Superior temporal gyrus (tissue), 1 donor: ENCODE measurements around the gene P2RY11.

Experiments used
- DNase-seq: peaks from one replicate; pipeline ENCODE4 v3.0.0-alpha.2; 2016; ENCODE audit errors: extremely low spot score

P2RY11 gene, protein sequence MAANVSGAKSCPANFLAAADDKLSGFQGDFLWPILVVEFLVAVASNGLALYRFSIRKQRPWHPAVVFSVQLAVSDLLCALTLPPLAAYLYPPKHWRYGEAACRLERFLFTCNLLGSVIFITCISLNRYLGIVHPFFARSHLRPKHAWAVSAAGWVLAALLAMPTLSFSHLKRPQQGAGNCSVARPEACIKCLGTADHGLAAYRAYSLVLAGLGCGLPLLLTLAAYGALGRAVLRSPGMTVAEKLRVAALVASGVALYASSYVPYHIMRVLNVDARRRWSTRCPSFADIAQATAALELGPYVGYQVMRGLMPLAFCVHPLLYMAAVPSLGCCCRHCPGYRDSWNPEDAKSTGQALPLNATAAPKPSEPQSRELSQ

DNA sequence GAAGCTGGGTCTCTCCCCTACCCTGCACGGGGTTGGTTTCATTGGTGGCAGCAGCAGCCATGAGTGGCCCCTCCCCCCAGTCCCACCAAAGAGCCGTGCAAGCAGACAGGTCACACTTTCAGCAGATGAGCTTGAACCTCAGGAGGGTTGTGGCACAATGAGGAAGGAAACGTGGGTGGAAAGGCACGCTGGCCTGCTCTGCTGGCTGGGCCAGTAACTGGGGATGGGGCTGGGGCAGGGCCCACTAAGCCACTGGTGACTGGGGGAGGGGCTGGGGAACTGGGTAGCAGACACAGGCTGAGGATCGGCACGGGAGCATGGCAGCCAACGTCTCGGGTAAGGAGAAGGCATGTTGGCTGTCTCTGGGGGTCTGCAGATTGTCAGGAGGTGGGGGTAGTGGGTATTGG is at the start of gene P2RY11:
P2RY11 (plus strand) TSS at position 289 of the 407 bp plus-strand sequence; CDS start at position 318, 29 bp downstream.
- no peak for DNase-seq

DNA sequence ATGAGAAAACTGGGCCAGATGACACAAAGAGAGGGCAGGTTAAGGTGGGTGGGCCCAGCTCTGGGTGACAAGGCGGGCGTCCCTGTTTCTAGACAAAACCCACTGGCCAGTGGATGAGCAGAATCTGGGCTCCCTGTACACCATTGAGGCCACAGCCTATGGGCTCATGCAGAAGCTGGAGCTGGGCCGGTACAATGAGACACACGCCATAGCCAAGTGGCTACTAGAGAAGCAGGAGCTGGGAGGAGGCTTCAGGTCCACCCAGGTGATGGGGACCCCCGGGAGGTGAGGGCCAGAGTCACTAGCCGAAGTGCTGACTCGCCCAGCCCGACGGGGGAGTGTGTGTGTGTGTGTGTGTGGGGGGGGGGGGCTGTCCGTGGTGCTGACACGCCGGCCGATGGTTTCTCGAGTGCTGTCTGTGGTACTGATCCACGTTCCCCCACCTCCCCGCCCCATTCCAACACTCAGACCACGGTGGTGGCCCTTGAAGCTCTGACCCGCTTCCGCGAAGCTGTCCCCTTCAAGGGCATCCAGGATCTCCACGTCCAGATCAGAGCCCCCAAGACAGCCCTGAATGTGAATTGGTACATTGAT is 49.7 kb upstream of the P2RY11 start:
- DNase-seq = no peak

DNA sequence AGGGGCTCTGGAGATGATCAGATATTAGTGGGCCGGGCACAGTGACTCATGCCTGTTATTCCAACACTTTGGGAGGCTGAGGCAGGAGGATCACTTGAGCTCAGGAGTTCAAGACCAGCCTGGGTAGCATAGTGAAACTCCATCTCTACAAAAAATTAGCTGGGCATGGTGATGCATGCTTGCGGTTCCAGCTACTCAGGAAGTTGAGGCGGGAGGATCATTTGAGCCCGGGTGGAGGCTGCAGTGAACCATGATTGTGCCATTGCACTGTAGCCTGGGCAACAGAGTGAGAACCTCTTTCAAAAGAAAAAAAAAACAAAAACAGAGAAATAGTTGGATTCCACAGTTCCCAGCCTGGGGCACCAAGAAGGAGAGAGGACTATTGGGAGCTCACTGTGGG is 43.3 kb upstream of the P2RY11 start:
- no peak for DNase-seq

DNA sequence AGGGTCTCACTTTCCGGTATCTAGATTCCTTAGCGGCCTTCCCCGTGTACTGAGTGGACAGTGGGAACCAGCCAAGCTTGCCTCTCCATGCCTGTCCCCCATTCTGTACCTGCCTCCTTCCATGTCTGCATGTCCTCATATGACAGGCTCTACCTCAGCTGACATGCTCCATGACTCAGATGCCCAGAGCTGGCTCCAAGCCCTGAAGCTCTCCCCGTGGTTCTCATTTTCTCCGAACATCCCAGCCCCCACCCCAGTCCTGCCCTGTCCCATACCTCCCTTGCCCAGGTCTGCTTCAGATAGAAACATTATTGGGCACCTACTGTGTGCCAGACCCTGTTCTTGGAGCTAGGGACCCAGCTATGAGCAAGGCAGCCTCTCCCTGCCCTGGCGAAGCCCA is 42.4 kb upstream of the P2RY11 start:
- DNase-seq = no peak

DNA sequence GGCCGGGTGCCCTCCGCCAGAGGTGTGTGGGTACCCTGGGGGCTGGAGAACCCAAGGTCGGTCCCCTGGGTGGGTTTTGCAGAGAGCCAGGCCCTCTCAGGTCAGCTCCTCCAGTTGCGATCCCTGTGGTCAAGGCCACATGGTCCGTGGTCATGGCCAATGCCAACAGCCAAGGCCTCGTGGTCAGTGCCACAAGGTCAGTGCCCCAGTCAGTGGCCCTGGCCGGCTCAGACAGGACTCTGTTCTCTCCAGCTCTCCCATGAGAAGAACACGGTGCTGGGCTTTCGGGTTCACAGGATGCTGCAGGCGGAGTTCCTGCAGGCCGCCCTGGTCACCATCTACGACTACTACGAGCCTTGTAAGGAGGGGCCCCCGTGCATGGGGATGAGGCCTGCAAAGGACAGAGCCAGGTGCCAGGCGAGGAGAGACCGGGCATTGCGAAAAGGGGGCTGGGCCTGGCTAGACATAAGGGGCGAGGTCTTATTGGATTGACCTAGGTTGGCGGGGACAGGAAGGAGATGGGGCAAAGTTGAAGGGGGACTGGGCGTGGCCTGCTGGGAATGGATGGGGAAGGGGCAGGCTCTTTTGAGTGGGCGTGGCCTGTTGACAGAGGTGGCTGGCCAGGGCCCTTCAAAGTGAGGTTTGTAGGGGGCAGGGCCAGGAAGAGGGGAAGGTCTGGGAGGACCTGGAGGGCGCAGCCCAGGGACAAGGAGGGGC is 40.6 kb upstream of the P2RY11 start:
- no peak for DNase-seq

DNA sequence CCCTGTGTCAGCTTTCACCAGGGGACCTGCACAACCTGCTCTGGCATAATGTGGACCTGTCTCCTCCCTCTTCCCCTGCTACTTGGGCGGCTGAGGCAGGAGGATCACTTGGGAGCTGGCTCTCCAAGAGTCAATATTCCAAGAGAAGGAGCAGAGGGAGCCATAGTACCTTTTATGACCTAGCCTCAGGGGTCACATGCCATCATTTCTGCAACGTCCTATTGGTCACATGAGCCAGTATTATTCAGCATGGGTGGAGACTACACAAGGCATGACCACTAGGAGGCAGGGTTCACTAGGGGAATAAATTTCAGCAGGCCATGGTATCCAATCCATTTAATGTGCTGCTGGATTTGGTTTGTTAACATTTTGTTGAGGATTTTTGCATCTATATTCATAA is 37.3 kb upstream of the P2RY11 start:
- DNase-seq = no peak

DNA sequence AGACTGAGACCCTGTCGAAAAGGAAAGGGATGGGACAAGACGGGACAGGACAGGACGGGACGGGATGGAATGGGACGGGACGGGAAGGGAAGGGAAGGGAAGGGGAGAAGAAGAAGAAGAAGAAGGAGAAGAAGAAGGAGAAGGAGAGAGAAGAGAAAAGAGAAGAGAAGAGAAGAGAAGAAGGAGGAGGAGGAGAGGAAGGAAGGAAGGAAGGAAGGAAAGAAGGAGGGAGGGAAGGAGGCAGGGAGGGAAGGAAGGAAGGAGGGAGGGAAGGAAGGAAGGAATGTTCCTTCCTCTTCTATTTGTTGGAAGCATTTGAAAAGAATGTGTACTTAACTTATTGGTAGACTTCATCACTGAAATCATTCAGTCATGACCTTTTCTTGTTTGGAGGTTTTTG is 35.0 kb upstream of the P2RY11 start:
- no peak for DNase-seq

DNA sequence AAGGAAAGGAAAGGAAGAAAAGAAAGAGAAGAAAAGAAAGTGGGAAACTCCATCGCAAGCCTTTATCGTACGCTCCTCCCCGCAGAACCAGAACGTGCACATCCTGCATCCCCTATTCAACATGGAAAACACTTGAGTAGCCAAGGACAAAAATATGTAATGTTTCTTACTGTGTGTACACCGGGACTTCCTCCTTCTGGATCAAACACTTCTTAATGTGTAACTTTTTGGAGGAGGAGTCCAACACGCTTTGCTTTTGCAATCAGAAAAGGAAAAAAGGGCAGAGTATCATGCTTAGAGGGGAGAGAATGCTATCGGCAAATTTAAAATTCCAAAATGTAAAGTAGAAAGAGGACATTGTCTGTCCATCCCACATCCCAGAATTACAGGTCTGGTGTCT is 33.2 kb upstream of the P2RY11 start:
- DNase-seq = no peak

DNA sequence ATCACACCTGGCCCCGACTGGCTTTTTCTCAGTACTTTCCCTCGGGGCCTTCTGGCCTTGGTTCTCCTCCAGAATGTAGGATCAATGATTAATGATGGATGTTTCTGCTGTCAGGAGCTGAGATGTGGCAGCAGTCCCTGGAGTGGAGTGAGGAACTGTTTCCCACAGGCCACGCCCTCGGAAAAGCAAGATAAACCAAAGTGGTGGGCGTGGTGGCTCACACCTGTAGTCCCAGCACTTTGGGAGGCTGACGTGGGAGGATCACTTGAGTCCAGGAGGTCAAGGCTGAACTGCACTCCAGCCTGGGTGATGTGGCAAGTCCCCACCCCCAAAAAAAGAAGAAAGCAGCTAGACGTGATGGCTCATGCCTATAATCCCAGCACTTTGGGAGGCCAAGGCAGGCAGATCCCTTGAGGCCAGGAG is 32.5 kb upstream of the P2RY11 start:
- DNase-seq = no peak

DNA sequence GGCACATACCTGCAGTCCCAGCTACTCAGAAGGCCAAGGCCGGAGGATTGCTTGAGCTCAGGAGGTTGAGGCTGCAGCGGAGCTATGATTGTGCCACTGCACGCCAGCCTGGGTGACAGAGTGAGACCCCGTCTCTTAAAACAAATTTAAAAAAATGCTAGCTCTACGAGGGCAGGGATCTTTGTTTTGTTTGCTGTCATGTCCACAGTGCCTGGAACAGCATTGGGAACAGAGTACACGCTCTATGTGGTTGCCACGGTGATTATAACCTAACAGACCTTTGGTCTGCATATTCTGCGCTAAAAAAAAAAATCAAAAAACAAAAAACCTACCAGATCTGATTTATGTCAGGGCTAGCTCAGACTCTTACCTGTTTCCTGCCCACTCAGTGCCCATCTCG is 27.6 kb upstream of the P2RY11 start:
- DNase-seq = no peak

DNA sequence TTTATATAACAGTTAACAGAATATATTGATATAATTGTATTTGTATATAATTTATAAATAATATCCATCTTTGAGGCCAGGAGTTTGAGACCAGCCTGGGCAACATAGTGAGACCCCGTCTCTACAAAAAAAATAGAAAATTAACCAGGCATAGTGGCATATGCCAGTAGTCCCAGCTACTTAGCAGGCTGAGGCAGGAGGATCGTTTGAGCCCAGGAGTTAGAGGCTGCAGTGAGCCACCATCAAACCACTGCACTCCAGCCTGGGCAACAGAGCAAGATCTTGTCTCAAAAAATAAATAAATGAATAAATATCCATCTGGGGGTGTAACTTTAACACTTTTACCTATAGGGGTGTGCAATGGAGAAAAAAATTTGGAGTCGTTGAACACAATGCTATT is 26.7 kb upstream of the P2RY11 start:
- no peak for DNase-seq

DNA sequence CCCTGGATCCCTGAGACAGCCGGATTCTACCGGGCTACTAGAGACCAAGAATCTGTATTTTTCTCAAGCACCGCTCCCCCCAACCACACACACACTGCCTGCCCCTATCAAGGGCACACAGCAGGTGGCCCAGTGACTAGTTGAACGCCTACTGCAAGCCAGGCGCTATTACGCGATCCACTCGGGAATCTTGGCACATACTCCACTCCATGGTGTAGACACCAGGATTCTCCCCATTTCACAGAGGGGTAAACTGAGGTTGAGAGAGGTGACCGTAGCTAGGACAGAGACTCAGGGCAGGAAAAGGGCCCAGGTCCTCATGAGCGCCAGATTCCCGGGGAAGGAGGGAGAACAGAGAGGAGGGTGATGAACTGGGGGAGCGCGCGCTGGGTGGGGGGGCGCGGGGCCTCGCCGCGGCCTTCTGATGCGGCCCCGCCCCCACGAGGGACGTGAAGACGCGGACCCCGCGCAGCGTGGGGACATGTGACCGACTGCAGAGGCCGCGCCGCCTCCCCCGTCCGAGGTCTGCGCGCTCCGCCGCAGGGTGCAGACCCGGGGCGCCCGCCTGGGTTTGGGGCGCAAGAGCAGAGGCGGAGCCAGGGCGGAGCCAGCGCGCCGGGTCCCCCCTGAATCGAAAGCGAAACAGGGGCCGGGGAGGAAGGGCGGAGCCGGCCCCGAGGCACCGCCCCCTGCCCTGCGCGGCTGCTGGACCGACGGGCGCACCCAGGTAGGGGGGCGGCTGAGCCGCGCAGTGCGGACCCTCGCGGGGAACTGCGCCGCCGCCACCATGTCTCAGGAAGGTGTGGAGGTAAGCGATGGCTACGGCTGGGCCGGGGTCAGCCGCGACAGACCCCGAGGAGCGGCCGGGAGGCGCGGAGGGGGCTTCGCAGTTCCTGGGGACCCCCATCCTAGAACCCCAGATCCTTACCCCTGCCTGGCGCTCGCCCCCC is 25.6 kb upstream of the P2RY11 start, which contains the start of gene SHFL:
SHFL (plus strand) TSS at position 677 of the 950 bp plus-strand sequence; CDS start at position 788, 111 bp downstream.
- DNase-seq = peak; percentile 49

DNA sequence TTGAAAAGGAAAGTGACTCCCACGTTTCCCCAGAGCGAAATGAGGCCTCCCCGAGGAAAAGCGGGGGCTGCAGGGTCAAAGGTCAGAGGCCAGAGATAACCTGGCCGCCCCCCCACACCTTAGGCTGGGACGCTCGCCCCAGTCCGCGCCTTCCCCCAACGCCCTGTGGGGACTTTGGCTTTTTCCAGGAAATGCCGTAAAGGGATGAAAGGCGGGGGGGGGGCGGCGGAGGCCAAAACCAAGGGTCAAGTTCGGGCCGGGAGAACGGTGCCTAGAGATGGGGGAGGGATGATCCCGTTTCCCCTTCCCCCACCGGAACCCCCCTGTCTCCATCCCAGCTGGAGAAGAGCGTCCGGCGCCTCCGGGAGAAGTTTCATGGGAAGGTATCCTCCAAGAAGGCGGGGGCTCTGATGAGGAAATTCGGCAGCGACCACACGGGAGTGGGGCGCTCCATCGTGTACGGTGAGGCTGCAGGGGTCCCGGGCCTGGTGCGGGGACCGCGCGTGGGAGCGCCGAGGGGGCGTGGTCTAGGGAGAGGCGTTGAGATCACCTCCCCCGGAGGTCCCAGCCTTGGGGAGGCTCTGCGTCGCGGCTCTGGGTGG is 24.8 kb upstream of the P2RY11 start:
- DNase-seq = no peak

DNA sequence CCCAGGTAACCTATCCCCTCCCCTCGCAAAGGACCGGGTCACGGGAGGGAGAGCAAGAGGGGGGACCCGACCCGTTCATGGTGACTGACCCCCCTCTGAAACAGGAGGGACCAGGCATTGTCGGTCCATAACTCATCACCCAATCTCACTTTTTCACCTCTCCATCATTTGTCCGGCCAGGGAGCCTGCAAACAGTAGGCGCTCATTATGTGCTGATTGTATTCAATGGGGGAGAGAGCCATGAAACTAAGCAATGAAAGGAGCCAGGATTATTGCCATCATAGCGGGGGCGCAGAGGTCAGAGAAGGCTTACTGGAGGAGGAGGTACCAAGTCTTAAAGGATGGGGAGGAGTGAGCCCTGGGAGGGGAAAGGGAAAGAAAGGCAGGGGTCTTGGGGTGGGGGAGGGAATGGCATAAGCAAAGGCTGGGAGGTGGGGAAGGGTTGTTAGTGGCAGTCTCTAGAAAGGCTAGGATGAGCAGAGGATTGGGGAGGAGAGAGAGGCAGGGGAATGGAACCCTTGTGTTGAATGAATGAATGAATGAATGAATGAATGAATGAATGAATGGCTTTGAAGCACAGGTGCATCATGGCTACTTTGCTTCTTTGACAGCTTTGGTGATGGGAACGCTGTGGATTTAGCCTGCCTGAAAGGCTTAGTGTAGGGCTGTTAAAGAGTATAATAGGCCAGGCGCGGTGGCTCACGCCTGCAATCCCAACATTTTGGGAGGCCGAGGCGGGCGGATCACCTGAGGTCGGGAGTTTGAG is 24.0 kb upstream of the P2RY11 start:
- DNase-seq = no peak

DNA sequence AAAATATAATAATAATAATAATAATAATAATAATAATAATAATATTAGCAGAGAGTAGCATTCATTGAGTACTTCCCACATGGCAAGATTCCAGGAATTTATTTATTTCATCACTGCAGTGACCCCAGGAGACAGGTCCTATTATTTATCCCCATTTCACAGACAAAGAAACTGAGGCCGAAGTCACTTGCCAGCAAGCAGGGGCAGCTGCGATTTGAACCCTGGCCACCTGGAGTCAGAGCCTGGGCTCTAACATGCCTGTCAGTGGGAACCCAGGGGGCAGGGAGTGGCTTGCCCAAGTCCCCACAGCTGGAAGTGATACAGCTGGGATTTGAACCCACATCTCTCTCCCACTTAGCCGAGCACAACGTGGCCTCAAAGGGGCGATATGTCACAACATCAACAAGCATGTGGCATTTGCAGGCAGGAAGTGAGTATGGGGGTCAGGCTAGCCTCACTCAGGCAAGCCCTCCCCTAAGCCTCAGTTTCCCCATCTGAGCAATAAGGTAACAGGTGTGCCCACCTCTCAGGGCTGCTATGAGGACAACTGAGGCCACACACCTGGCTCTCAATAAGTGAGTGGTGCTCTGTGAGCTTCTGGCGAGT is 22.4 kb upstream of the P2RY11 start:
- DNase-seq = no peak

DNA sequence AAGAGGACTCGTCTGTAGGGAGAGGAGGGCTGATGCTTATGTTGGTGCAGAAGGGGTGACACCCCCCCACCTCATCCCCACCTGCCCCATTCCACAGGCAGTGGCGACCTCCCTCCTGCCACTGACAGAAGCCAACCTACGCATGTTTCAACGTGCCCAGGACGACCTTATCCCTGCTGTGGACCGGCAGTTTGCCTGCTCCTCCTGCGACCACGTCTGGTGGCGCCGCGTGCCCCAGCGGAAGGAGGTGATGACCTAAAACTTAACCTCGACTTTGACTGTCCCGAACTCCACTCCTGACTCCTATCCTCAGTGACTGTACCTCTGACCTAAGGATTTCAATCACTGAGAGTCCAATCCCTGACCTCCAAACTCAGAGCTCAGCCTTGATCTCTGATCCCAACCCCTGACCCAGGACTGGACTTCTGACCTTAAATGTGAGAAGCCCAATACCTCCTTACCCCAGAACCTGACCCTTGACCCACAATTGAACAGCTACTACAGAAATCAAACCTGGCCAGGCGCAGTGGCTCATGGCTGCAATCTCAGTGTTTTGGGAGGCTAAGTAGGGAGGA is 21.6 kb upstream of the P2RY11 start:
- no peak for DNase-seq

DNA sequence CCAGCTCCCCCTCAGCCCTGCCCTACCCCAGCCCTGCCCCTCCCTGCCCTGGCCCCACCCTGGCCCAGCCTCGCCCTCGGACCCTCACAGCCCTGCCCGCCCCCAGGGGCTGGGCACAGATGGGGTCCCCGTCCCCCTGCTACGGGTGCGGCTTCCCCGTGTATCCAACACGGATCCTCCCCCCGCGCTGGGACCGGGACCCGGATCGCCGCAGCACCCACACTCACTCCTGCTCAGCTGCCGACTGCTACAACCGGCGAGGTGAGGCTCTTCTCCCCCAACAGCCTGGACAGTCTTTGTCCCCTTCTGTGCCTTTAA is 20.2 kb upstream of the P2RY11 start:
- no peak for DNase-seq

DNA sequence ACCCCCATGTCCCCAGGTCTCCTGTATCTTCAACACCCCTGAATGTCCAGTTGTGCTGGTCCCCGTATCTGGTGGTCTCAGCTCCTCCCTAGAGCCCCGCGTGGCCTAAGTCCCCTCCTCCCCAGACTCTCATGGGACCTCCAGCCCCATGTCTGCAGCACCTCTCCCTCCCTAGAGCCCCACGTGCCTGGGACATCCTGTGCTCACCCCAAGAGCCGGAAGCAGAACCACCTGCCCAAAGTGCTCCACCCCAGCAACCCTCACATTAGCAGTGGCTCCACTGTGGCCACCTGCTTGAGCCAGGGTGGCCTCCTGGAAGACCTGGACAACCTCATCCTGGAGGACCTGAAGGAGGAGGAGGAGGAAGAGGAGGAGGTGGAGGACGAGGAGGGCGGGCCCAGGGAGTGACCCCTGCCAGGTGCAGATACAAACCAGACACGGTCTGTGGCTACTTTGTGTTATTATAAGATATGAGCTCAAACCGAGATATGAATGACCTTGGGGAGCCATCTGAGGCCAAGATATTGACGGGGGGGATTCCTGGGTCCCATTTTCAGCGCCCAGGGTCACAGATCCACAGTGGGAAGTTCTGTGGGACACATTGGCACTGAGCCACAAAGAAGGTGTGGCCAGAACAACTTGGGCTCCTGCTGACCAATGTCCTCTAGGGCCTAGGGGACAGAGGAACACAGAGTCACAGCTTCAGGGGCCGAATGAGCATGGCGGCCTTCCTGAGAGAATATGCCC is 19.4 kb upstream of the P2RY11 start:
- DNase-seq = no peak

DNA sequence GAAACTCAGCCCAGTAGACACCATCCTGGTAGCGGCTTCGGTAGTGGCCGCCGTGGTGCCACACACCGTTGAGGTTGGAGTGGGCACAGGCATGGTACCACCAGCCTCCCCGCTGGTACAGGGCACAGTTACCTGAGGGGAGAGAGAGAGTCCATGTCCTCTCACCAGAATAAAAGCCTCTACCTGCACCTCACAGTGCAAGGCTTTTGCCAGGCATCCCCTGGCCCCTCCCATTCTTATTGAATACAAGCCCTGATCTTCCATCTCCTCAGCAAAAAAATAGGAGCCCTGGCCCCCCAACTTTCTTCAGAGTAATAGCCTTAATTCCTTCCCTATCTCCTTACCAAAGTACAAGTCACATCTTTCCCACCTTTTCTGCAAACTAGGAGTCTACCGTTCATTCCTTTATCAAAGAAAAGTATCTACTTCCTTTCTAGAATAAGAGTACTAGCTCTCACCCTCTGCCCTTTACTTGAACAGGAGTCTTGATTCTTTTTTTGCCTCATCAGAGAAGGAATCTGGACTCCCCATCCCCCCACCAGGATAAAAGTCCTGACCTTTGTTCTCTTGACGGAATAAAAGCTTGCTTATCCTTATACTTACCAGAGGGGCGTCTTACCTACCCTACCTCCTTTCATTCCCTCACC is 18.7 kb upstream of the P2RY11 start:
- no peak for DNase-seq
